NCI-H345 treated with DMSO at 0.1 percent for 48 hours (cell line): ENCODE results near the gene ULK4.

Experiments
- DNase-seq: peaks from one replicate; lab custom pipeline; 2025; ENCODE audit not compliant: unreplicated experiment; lab: John Stamatoyannopoulos, UW

Gene ULK4

DNA sequence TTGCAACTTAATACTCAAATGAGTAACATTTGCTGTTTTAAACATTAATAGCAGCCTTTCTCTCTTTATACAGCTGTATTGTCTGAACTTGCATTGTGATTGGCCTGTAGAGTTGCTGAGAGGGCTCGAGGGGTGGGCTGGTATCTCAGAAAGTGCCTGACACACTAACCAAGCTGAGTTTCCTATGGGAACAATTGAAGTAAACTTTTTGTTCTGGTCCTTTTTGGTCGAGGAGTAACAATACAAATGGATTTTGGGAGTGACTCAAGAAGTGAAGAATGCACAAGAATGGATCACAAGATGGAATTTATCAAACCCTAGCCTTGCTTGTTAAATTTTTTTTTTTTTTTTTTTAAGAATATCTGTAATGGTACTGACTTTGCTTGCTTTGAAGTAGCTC is 722.3 kb downstream of the ULK4 start:
- DNase-seq, result no peak

DNA sequence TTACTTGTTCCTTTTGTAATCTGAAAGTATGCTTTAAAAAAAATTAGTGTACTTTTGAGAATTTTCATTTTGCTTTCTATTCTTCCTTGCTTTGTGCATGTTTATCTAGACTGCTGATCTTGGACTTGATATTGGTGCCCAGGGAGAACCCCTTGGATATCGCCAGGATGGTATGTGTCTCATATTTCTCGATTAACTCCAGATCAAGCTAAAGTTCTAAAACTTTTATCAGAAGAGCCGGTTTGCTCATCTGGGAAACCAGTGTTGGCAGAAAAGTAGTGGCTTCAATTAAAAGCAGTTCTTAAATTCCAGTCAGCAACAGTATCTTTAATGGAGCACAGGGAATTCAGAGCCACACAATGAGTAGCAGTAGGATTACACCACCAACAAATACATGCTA is 724.0 kb downstream of the ULK4 start:
- DNase-seq, result no peak

- DNase-seq, result no peak
These were observed 725.7 kb downstream of the ULK4 start for GRCh38 chr3:41236228-41236627.

GRCh38 chr3:41234823-41235721 is 726.8 kb downstream of the ULK4 start:
- DNase-seq, result no peak

- DNase-seq, result no peak
These were observed 737.6 kb downstream of the ULK4 start for GRCh38 chr3:41224120-41224806.

DNA sequence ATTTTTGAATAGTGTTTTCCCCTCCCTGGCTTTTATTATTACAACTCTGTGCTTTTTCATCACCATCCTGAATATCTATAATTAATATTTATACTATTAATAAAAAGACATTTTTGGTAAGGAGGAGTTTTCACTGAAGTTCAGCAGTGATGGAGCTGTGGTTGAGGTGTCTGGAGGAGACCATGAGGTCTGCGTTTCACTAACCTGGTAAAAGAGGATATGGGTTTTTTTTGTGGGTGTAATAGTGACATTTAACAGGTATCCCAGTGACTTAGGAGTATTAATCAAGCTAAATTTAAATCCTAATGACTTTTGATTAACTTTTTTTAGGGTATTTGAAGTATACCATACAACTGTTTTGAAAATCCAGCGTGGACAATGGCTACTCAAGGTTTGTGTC is 738.2 kb downstream of the ULK4 start:
- DNase-seq, result no peak

DNA sequence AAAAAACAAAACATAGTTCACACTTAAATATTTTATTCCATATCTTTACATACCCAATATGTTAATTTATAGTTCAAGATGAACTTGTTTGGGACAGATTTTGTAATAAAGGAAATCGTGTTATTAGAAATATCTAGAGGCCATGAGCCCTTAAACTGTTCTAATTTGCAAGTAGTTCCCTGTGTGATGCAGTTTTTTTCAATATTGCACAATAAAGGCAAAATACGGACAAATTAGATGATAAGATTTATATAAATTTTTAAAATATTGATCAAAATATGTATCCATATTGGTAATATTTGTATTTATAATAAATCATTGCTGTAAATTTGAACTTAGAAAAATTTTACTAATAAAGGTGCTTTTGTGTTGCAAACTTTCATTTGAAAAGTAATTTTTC is 738.8 kb downstream of the ULK4 start:
- DNase-seq, result no peak

- DNase-seq, result no peak
These were observed 739.4 kb downstream of the ULK4 start for GRCh38 chr3:41222501-41222900.

DNA sequence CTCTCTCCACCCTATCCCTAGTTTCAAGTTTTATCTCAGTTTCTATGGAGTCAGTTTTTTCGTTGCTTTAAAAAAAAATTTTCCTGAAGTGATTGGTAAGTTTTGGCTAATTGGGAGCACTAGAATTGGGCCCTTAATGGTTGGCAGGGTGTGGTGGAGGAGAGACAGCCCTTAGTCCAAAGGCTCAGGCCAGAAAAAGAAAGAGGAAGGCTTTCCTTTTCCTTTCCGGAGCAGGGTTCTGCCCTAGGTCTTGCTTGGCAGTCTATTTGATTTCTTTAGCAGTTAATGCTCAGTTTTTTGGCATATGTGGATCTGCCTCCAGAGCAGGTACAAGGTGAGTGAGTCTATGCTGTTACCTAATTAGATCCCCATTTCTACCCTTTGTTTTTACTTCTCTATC is 739.9 kb downstream of the ULK4 start:
- DNase-seq, result no peak

- DNase-seq, result no peak
These were observed 740.8 kb downstream of the ULK4 start for GRCh38 chr3:41220906-41221677.

- DNase-seq, result no peak
These were observed 742.5 kb downstream of the ULK4 start for GRCh38 chr3:41219424-41219823.

DNA sequence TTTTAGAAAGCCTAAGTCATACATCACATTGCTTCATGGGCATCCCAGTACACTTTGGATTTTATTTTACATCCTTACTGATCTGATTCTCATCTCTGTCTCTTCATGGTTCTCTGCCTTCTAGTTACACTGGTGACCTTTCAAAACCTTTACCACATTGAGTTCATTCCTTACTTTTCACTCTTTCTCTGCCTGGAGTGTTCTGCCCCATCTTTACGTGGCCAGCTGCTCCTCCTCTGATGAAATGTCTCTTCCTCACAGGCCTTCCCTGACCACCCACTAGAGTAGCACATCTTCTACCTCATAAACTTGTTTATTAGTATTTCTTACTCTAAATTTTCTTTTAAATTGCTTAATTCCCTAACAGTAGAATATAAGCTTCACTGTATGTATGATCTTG is 744.9 kb downstream of the ULK4 start:
- no peak for DNase-seq

- DNase-seq, result no peak
These were observed 745.5 kb downstream of the ULK4 start for GRCh38 chr3:41216422-41216821.

DNA sequence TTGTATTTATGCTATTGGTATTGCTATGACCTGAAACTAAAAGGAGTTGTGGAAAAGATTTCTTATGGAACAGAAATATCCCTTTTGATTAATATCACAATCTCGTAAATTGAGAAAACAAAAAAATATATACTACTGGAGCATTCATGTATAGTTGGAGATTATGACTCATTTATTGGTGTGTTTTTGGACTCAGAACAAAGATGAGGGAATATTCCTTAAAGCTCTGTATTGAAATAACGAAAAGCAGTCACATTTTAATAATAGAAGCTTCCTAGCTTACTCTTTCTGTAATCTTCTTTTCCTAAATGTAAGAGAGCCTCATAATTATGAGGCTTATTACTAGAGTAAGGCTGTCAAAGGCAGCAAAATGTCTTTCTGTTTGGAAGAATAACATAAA is 748.3 kb downstream of the ULK4 start:
- DNase-seq, result no peak

DNA sequence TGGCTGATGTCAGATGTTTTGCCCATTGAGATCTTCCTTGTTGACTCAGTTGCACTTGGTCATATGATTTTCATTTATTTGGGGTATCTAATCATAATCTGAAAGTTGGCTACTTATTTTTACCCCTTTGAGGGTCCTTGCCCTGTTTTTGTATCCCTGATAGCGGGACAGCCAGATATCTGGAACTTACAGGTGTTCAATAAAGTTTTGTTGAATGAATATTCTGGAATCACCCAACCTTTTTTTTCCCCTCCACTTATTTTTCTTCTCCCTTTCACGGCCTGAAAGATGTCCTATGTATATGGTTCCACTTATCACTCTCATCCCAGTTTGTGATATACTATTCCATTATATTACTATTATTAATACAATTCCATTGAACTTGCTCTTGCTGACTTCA is 749.8 kb downstream of the ULK4 start:
- DNase-seq, result no peak

- DNase-seq, result no peak
These were observed 750.9 kb downstream of the ULK4 start for GRCh38 chr3:41210966-41211365.

- DNase-seq, result no peak
These were observed 752.3 kb downstream of the ULK4 start for GRCh38 chr3:41209646-41210045.

DNA sequence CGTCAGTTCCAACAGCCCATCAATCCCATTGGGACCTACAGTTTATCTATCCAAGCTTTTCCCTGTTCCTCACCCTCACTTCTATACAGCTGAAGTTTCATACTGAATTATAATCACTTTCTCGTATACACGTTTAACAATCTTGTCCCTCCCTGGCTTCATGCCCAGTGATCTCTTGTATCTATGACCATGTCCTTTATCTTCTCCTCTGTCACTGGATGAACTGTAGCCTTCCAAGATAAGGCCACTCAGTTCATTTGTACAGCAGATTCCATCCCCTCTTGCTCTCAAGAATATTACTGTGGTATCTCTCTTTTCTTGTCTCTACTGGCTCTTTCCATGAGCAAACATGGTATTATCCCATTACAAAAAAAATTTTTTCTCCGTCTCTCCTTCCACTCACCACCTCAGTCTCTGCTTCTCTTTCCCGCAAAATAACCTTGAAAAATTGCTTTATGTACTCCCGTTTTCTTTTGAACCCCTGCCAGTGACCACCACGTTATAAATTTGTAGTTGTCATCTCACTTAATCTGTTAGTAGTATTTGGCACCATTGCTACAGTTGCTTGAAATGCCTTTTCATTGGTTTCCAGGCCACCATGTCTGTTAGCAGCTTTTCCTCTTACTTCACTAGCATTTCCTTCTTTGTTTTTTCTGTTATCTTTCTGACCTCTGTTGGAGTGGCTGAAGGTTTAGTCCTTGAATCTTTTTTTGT is 753.2 kb downstream of the ULK4 start:
- no peak for DNase-seq

DNA sequence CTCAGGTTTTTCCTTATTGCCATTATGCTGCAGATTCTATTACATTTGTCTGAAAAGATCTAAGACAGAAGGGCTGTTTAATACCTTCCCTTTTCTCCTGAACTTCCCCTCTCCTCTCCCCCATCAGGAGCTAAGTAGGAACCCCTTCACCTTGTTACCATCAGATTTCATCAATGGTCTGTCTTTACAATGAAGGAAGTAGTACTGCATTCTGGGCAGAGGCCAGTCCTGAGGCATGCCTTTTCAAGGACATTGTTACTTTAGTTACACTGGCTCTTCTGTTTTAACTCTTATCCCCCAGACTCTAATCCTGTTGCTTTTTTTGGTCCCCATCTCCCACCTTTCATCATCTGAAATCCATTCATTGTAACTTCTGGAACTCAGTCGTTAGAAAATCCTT is 754.5 kb downstream of the ULK4 start:
- no peak for DNase-seq

- DNase-seq, result no peak
These were observed 756.3 kb downstream of the ULK4 start for GRCh38 chr3:41205591-41205990.

DNA sequence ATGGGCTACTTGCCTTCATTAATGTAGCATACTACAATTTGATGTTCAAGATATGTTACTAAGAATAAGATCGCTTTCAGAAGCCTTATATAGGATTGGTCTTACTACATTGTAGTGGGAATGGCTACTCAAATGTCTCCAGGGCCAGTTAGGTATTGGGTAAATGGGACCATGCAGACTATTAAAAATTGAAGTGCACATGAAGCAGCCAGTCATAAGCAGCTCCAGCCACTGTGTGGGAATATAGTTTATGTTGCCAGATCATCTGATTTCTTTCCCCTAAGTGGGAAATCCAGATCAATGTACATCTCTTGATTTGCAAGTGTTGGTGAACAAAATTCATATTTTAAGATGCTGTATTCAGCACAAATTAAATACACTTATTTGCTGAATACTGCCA is 757.5 kb downstream of the ULK4 start:
- DNase-seq, result no peak
